Stomach (tissue), 9 donors: ENCODE measurements around the gene CCDC122. TPM values are rescaled to one million over a fixed set of nuclear protein-coding genes. Genes with fewer than 3 reads are reported as not detected.

Source experiments
- DNase-seq, 2 donors: peaks; one replicate each; pipeline versions ENCODE4 v3.0.0 to v3.0.0-alpha.2; 2013 to 2019
- H3K27ac ChIP-seq, 5 donors: fragments of 200-600 bp in 4 of 5; sonication (generic) in 4 of 5; one replicate each; pipeline ENCODE4 v1.5.1; 2013 to 2019; ENCODE audit warnings: mild to moderate bottlenecking in 1 of 5, moderate library complexity in 1 of 5
- H3K27me3 ChIP-seq, 3 donors: fragments of 200-600 bp; sonication (generic); one replicate each; pipeline ENCODE4 v1.5.1; 2017 to 2019; ENCODE audit warnings: mixed run types in 1 of 3
- H3K36me3 ChIP-seq, 4 donors: fragments of 200-600 bp; sonication (generic); 1 replicate in 3 of 4; 2 replicates in 1 of 4; pipeline ENCODE4 v1.5.1; 2016 to 2019
- H3K4me1 ChIP-seq, 4 donors: fragments of 200-600 bp; sonication (generic); one replicate each; pipeline ENCODE4 v1.5.1; 2016 to 2019
- H3K4me3 ChIP-seq, 4 donors: fragments of 200-600 bp; sonication (generic) in 3 of 4; one replicate each; pipeline ENCODE4 v1.5.1; 2016 to 2019; ENCODE audit warnings: mild to moderate bottlenecking in 1 of 4
- H3K9me3 ChIP-seq, 4 donors: fragments of 200-600 bp; sonication (generic); one replicate each; pipeline ENCODE4 v1.5.1; 2016 to 2019
- EP300 ChIP-seq: sonication (generic); formaldehyde crosslinking; IDR thresholded peaks from one replicate; pipeline ENCODE4 v1.6.1; 2017; ENCODE audit warnings: antibody characterized with exemption
- POLR2A ChIP-seq, 4 donors: fragments of 450-650 bp; IDR thresholded peaks; one replicate each; pipeline ENCODE4 v1.6.1; 2016; ENCODE audit warnings: antibody characterized with exemption in 4 of 4, control low read depth in 2 of 4, mild to moderate bottlenecking in 1 of 4, moderate library complexity in 1 of 4
- POLR2AphosphoS5 ChIP-seq, 3 donors: sonication (generic); formaldehyde crosslinking; IDR thresholded peaks; one replicate each; pipeline ENCODE4 v1.6.1; 2016; ENCODE audit warnings: antibody characterized with exemption in 3 of 3
- WGBS, 5 donors: extraction: QIAGEN DNeasy Blood & Tissue Kit in 3 of 5; methylation state at CpG; one replicate each; pipeline versions ENCODE4 v1.1.5 to v1.1.7; 2013 to 2018; 5-methylcytosine and 5-hydroxymethylcytosine counted together
- intact Hi-C: fragments of 100-400 bp; cut with DNase I; formaldehyde crosslinking; loops from one replicate; pipeline ENCODE4 v1.15.1; 2023; ENCODE audit warnings: low total_unique reads
- polyA plus RNA-seq, 3 donors: library from polyadenylated mRNA; stranded (reverse); fragments of 200-250 nt; gene quantifications; one replicate each; pipeline ENCODE4 v1.2.3, GENCODE V29; 2013
- total RNA-seq, 5 donors: library from RNA; depleted of rRNA; stranded (reverse); fragments of >200 nt; gene quantifications; one replicate each; pipeline versions ENCODE4 v1.1.0 to v1.2.3, GENCODE V29; 2014 to 2016
- TF ChIP-seq, protein P1 (sequence below), 7 experiments: fragments of 450-650 bp in 4 of 7; fragments of 200-600 bp in 3 of 7; sonication (generic) in 3 of 7; IDR thresholded peaks; one replicate each; pipeline ENCODE4 v1.5.1; 2016 to 2019; ENCODE audit warnings: antibody characterized with exemption in 7 of 7, control low read depth in 2 of 7, mild to moderate bottlenecking in 1 of 7
- donor health status: healthy with polysubstance abuse.
- donor health status: Bipolar disorder and iron deficiency.
- donor health status: healthy.

The CCDC122 gene
- total and polyA plus RNA-seq, 8 donors = 1.9 to 44.6 (median 4.3) TPM; not detected in 2

- Histone ChIP-seq H3K4me1 (peaks cover 12 to 39% (median 17%) of the 10 kb centered on the region in 4 donors), H3K36me3 (no peaks in the 10 kb centered on the region)
- intact Hi-C loops = no loop called here
These were observed 2.2 kb downstream of the CCDC122 start for GRCh38 chr13:43877326-43877725.

DNA sequence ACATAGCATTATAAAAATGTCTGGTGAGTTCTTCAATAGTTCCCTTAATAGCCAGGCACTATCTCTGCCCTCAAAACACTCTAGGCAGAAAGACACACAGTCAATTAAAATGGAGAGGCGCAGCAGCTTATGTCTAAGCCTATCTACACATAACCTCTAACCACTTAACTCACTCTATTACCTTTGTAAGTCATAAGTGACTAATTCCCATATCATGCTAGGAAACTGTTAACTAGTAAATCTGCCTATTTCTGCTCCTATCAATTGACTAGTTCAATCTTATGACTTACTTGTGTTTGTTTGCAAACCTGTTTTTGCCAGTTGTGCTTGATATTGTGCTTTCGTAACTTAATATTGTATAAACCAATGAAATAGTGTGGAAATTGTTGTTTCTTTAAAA, 3.2 kb downstream of the CCDC122 start:
- H3K36me3 ChIP-seq = no peaks in the 10 kb centered on the region
- H3K4me1 ChIP-seq = peaks cover 12 to 39% (median 17%) of the 10 kb centered on the region in 4 donors
- no peak for DNase-seq
- TF ChIP-seq, protein P1, sequence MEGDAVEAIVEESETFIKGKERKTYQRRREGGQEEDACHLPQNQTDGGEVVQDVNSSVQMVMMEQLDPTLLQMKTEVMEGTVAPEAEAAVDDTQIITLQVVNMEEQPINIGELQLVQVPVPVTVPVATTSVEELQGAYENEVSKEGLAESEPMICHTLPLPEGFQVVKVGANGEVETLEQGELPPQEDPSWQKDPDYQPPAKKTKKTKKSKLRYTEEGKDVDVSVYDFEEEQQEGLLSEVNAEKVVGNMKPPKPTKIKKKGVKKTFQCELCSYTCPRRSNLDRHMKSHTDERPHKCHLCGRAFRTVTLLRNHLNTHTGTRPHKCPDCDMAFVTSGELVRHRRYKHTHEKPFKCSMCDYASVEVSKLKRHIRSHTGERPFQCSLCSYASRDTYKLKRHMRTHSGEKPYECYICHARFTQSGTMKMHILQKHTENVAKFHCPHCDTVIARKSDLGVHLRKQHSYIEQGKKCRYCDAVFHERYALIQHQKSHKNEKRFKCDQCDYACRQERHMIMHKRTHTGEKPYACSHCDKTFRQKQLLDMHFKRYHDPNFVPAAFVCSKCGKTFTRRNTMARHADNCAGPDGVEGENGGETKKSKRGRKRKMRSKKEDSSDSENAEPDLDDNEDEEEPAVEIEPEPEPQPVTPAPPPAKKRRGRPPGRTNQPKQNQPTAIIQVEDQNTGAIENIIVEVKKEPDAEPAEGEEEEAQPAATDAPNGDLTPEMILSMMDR (IDR thresholded peaks at IDR 0.05) = no peak
- no peak for TF ChIP-seq POLR2AphosphoS5 (IDR thresholded peaks at IDR 0.05)
- TF ChIP-seq POLR2A (IDR thresholded peaks at IDR 0.05) = no peak
- TF ChIP-seq EP300 = no peak
- no peak overlapping the region for H3K4me3 ChIP-seq
- 88 to 98% (median 95%) methylated on average over 2 of the region's 2 CpGs for WGBS, 5 donors
- H3K27ac ChIP-seq = no peak overlapping the region
- intact Hi-C loops = no loop called here
- H3K27me3 ChIP-seq = no peaks in the 10 kb centered on the region
- no peaks in the 10 kb centered on the region for H3K9me3 ChIP-seq

More at GRCh38 chr13:43877326-43877725, 2.2 kb downstream of the CCDC122 start:
- TF ChIP-seq POLR2AphosphoS5 (IDR thresholded peaks at IDR 0.05) = no peak
- TF ChIP-seq POLR2A (IDR thresholded peaks at IDR 0.05) = no peak
- TF ChIP-seq, protein P1 (IDR thresholded peaks at IDR 0.05) = no peak
- DNase-seq = no peak
- Histone ChIP-seq H3K27me3 (no peaks in the 10 kb centered on the region), H3K27ac (peak overlapping the region in 1 of 5 donors; percentile 6), H3K9me3 (no peaks in the 10 kb centered on the region), H3K4me3 (no peak overlapping the region)

GRCh38 chr13:43874504-43875092, 4.9 kb downstream of the CCDC122 start:
- intact Hi-C loops = no loop called here

GRCh38 chr13:43872181-43872580, 7.4 kb downstream of the CCDC122 start:
- H3K36me3 ChIP-seq = peaks cover 0 to 18% (median 0%) of the 10 kb centered on the region in 4 donors
- H3K27me3 ChIP-seq = no peaks in the 10 kb centered on the region
- intact Hi-C loops = no loop called here
- H3K9me3 ChIP-seq = no peaks in the 10 kb centered on the region
- TF ChIP-seq POLR2AphosphoS5 (IDR thresholded peaks at IDR 0.05) = no peak
- TF ChIP-seq POLR2A (IDR thresholded peaks at IDR 0.05) = no peak
- TF ChIP-seq, protein P1 (IDR thresholded peaks at IDR 0.05) = no peak
- TF ChIP-seq EP300 = no peak
- no peak overlapping the region for H3K4me3 ChIP-seq
- WGBS, 5 donors = 92 to 100% (median 94%) methylated on average over 1 of the region's 1 CpG
- peaks cover 0 to 7% (median 0%) of the 10 kb centered on the region in 4 donors for H3K4me1 ChIP-seq
- H3K27ac ChIP-seq = no peak overlapping the region
- DNase-seq = no peak

More at GRCh38 chr13:43874504-43875092, 4.9 kb downstream of the CCDC122 start:
- no peak overlapping the region for H3K4me3 ChIP-seq
- no peaks in the 10 kb centered on the region for H3K27me3 ChIP-seq
- TF ChIP-seq, protein P1 (IDR thresholded peaks at IDR 0.05) = peak in 3 of 7 experiments; percentile 20 to 56 (median 37)
- TF ChIP-seq POLR2AphosphoS5 (IDR thresholded peaks at IDR 0.05) (no peak), EP300 (no peak), POLR2A (IDR thresholded peaks at IDR 0.05) (no peak)
- WGBS, 5 donors = 3 to 17% (median 4%) methylated on average over 2 of the region's 2 CpGs
- peaks cover 7 to 24% (median 10%) of the 10 kb centered on the region in 4 donors for H3K4me1 ChIP-seq
- peaks cover 0 to 17% (median 0%) of the 10 kb centered on the region in 4 donors for H3K36me3 ChIP-seq
- H3K9me3 ChIP-seq = no peaks in the 10 kb centered on the region
- DNase-seq = peak in 1 of 2 donors; percentile 33
- no peak overlapping the region for H3K27ac ChIP-seq
